Neural cell (in vitro differentiated cells): ENCODE results near the gene SAE1. TPM values are rescaled to one million over a fixed set of nuclear protein-coding genes. Genes with fewer than 3 reads are reported as not detected.
A peak's percentile ranks its signal among the peaks of the same experiment; 100 is the strongest.

ENCODE experiments used
- H2AFZ ChIP-seq: fragments of 200-600, 300-800 bp; sonication (generic), shearing (Covaris generic); 2 replicates; pipeline ENCODE4 v1.6.0; 2014; ENCODE audit warnings: low read depth, mild to moderate bottlenecking, antibody characterized with exemption, low read length, moderate library complexity
- H3F3A ChIP-seq: fragments of 200-600 bp; shearing (Covaris generic); 2 replicates; pipeline ENCODE4 v1.6.1; 2016; ENCODE audit warnings: mild to moderate bottlenecking, moderate library complexity, mixed read lengths, antibody characterized with exemption, low read length; ENCODE audit not compliant: insufficient read depth, poor library complexity, severe bottlenecking
- H3K27ac ChIP-seq: fragments of 200-600, 300-800 bp; sonication (generic), shearing (Covaris generic); 2 replicates; pipeline ENCODE4 v1.5.1; 2014; ENCODE audit warnings: mild to moderate bottlenecking, low read length, moderate library complexity
- H3K27me3 ChIP-seq: fragments of 300-800, 200-600 bp; sonication (generic), shearing (Covaris generic); 2 replicates; pipeline ENCODE4 v1.6.0; 2014; ENCODE audit warnings: mild to moderate bottlenecking, low read depth, low read length, moderate library complexity; ENCODE audit not compliant: insufficient read depth
- H3K36me3 ChIP-seq: fragments of 300-800, 200-600 bp; sonication (generic), shearing (Covaris generic); 2 replicates; pipeline ENCODE4 v1.5.1; 2014; ENCODE audit warnings: mild to moderate bottlenecking, antibody characterized with exemption, low read length, moderate library complexity; ENCODE audit not compliant: insufficient read depth
- H3K4me2 ChIP-seq: fragments of 300-800, 200-600 bp; sonication (generic), shearing (Covaris generic); 2 replicates; pipeline ENCODE4 v1.6.0; 2014; ENCODE audit warnings: mild to moderate bottlenecking, low read length
- H3K4me3 ChIP-seq: fragments of 300-800, 200-600 bp; sonication (generic), shearing (Covaris generic); 2 replicates; pipeline ENCODE4 v1.5.1; 2014; ENCODE audit warnings: mild to moderate bottlenecking, low read length, moderate library complexity
- H3K79me2 ChIP-seq: fragments of 200-600 bp; shearing (Covaris generic); replicated peaks from 2 replicates; pipeline ENCODE4 v1.6.0; 2014; ENCODE audit warnings: mild to moderate bottlenecking, low read length, moderate library complexity; ENCODE audit not compliant: insufficient read depth
- H3K9ac ChIP-seq: fragments of 300-800, 200-600 bp; sonication (generic), shearing (Covaris generic); 2 replicates; pipeline ENCODE4 v1.6.1; 2016; ENCODE audit warnings: mild to moderate bottlenecking, low read length, mixed read lengths
- H3K9me2 ChIP-seq: fragments of 200-600 bp; shearing (Covaris generic); 2 replicates; pipeline ENCODE4 v1.6.1; 2016; ENCODE audit warnings: mild to moderate bottlenecking, low read length, mixed read lengths; ENCODE audit not compliant: insufficient read depth
- H3K9me3 ChIP-seq: fragments of 200-600, 300-800 bp; sonication (generic), shearing (Covaris generic); 2 replicates; pipeline ENCODE4 v1.6.1; 2016; ENCODE audit warnings: mild to moderate bottlenecking, mixed run types, low read length, moderate library complexity, mixed read lengths
- H4K20me1 ChIP-seq: fragments of 200-600 bp; shearing (Covaris generic); 2 replicates; pipeline ENCODE4 v1.6.1; 2016; ENCODE audit warnings: mild to moderate bottlenecking, mixed run types; ENCODE audit not compliant: insufficient read depth
- CTCF ChIP-seq: fragments of 450-650 bp; IDR thresholded peaks from 2 replicates; pipeline ENCODE4 v1.5.1; 2014; ENCODE audit warnings: antibody characterized with exemption, mild to moderate bottlenecking, moderate library complexity; ENCODE audit not compliant: poor library complexity, severe bottlenecking
- EP300 ChIP-seq: fragments of 450-650 bp; conservative IDR thresholded peaks from 2 replicates; pipeline ENCODE4 v1.6.1; 2014; ENCODE audit warnings: antibody characterized with exemption, mild to moderate bottlenecking, moderate library complexity; ENCODE audit not compliant: poor library complexity, severe bottlenecking
- EZH2 ChIP-seq: fragments of 200-600, 300-800 bp; shearing (Covaris generic), sonication (generic); IDR thresholded peaks from 2 replicates; pipeline ENCODE4 v1.6.1; 2014; ENCODE audit warnings: antibody characterized with exemption, low read length, borderline replicate concordance, mild to moderate bottlenecking; ENCODE audit not compliant: insufficient read depth, poor library complexity, severe bottlenecking
- MXI1 ChIP-seq: fragments of 450-650 bp; conservative IDR thresholded peaks from 2 replicates; pipeline ENCODE4 v1.6.1; 2014; ENCODE audit warnings: antibody characterized with exemption, mild to moderate bottlenecking; ENCODE audit not compliant: poor library complexity, severe bottlenecking
- POLR2AphosphoS5 ChIP-seq: IDR thresholded peaks from 2 replicates; pipeline ENCODE4 v1.6.1; 2012
- RAD21 ChIP-seq: fragments of 450-650 bp; conservative IDR thresholded peaks from 2 replicates; pipeline ENCODE4 v1.6.1; 2014; ENCODE audit warnings: antibody characterized with exemption, mild to moderate bottlenecking, moderate library complexity
- REST ChIP-seq: IDR thresholded peaks from 2 replicates; pipeline ENCODE4 v1.6.1; 2012; ENCODE audit warnings: borderline replicate concordance
- SMC3 ChIP-seq: fragments of 450-650 bp; conservative IDR thresholded peaks from 2 replicates; pipeline ENCODE4 v1.6.1; 2014; ENCODE audit warnings: antibody characterized with exemption, mild to moderate bottlenecking, moderate library complexity; ENCODE audit not compliant: poor library complexity
- TAF1 ChIP-seq: IDR thresholded peaks from 2 replicates; pipeline ENCODE4 v1.6.1; 2012; ENCODE audit warnings: low read depth
- polyA plus RNA-seq: library from polyadenylated mRNA; depleted of rRNA; stranded (reverse); fragments of >200 nt; gene quantifications from 2 replicates; pipeline ENCODE4 v1.2.3, GENCODE V29; 2014

The SAE1 gene
- polyA plus RNA-seq, 1 donor from 2014 or later = 178 TPM

- no peak overlapping the region for H2AFZ ChIP-seq
- H3K9me3 ChIP-seq = no peaks in the 10 kb centered on the region
- H3K79me2 ChIP-seq = peaks cover 67% of the 10 kb centered on the region
- no peaks in the 10 kb centered on the region for H3K27me3 ChIP-seq
- no peaks in the 10 kb centered on the region for H3K36me3 ChIP-seq
- no peak overlapping the region for H3K4me2 ChIP-seq
- H3K27ac ChIP-seq = peak overlapping the region; percentile 43
- TF ChIP-seq TAF1 = no peak
- no peak for TF ChIP-seq CTCF
- no peak for TF ChIP-seq RAD21
- TF ChIP-seq REST = no peak
- no peak for TF ChIP-seq MXI1
- TF ChIP-seq EZH2 = no peak
- TF ChIP-seq POLR2AphosphoS5 = no peak
- no peak for TF ChIP-seq SMC3
- TF ChIP-seq EP300 = no peak
- no peaks in the 10 kb centered on the region for H3K9me2 ChIP-seq
- peak overlapping the region; percentile 28 for H3K4me3 ChIP-seq
- no peak overlapping the region for H3K9ac ChIP-seq
- peaks cover 6% of the 10 kb centered on the region for H3F3A ChIP-seq
- H4K20me1 ChIP-seq = no peaks in the 10 kb centered on the region
These were observed 23.3 kb upstream of the SAE1 start for GRCh38 chr19:47107202-47107952.

- Histone ChIP-seq H3K9me3 (no peaks in the 10 kb centered on the region), H3K4me2 (no peak overlapping the region), H4K20me1 (no peaks in the 10 kb centered on the region), H3K36me3 (no peaks in the 10 kb centered on the region), H3K27ac (peak overlapping the region; percentile 43), H3K9me2 (no peaks in the 10 kb centered on the region), H3K4me3 (peak overlapping the region; percentile 28), H3K27me3 (no peaks in the 10 kb centered on the region), H3K9ac (no peak overlapping the region), H2AFZ (no peak overlapping the region), H3K79me2 (peaks cover 59% of the 10 kb centered on the region), H3F3A (peaks cover 6% of the 10 kb centered on the region)
- TF ChIP-seq EP300 (no peak), RAD21 (no peak), POLR2AphosphoS5 (no peak), REST (no peak), CTCF (no peak), TAF1 (no peak), EZH2 (no peak), SMC3 (no peak), MXI1 (no peak)
These were observed 22.5 kb upstream of the SAE1 start for GRCh38 chr19:47107953-47108746.
